OCI-LY7 (cell line): Measurements from ENCODE around the gene RLBP1.

Experiments used
- CTCF ChIP-seq: fragments of 200-600 bp; sonication (generic); conservative IDR thresholded peaks from 2 replicates; pipeline ENCODE4 v1.5.1; 2014; ENCODE audit warnings: mild to moderate bottlenecking, antibody characterized with exemption, low read length, moderate library complexity, mixed read lengths
- EZH2phosphoT487 ChIP-seq: fragments of 200-600 bp; sonication (generic); IDR thresholded peaks from 2 replicates; pipeline ENCODE4 v1.6.1; 2018; ENCODE audit warnings: low read depth, borderline replicate concordance, mild to moderate bottlenecking, mixed run types, antibody characterized with exemption, low read length, moderate library complexity, mixed read lengths

- TF ChIP-seq CTCF (no peak), EZH2phosphoT487 (no peak)
These were observed 41.2 kb downstream of the RLBP1 start for GRCh38 chr15:89179966-89180875.
